Neural cell (in vitro differentiated cells): ENCODE results near the gene PKN1.
"Not testable (repeated sequence)": the region's sequence is repeated elsewhere in the genome, so short reads cannot be mapped to it uniquely, and the experiment has no call there.

Source experiments
- EP300 ChIP-seq: fragments of 450-650 bp; conservative IDR thresholded peaks from 2 replicates; pipeline ENCODE4 v1.6.1; 2014; ENCODE audit warnings: antibody characterized with exemption, mild to moderate bottlenecking, moderate library complexity; ENCODE audit not compliant: poor library complexity, severe bottlenecking
- EZH2 ChIP-seq: fragments of 200-600, 300-800 bp; shearing (Covaris generic), sonication (generic); IDR thresholded peaks from 2 replicates; pipeline ENCODE4 v1.6.1; 2014; ENCODE audit warnings: antibody characterized with exemption, low read length, borderline replicate concordance, mild to moderate bottlenecking; ENCODE audit not compliant: insufficient read depth, poor library complexity, severe bottlenecking
- MXI1 ChIP-seq: fragments of 450-650 bp; conservative IDR thresholded peaks from 2 replicates; pipeline ENCODE4 v1.6.1; 2014; ENCODE audit warnings: antibody characterized with exemption, mild to moderate bottlenecking; ENCODE audit not compliant: poor library complexity, severe bottlenecking
- POLR2AphosphoS5 ChIP-seq: IDR thresholded peaks from 2 replicates; pipeline ENCODE4 v1.6.1; 2012
- RAD21 ChIP-seq: fragments of 450-650 bp; conservative IDR thresholded peaks from 2 replicates; pipeline ENCODE4 v1.6.1; 2014; ENCODE audit warnings: antibody characterized with exemption, mild to moderate bottlenecking, moderate library complexity
- SMC3 ChIP-seq: fragments of 450-650 bp; conservative IDR thresholded peaks from 2 replicates; pipeline ENCODE4 v1.6.1; 2014; ENCODE audit warnings: antibody characterized with exemption, mild to moderate bottlenecking, moderate library complexity; ENCODE audit not compliant: poor library complexity
- TF ChIP-seq, protein P1 (sequence below): fragments of 450-650 bp; IDR thresholded peaks from 2 replicates; pipeline ENCODE4 v1.5.1; 2014; ENCODE audit warnings: antibody characterized with exemption, mild to moderate bottlenecking, moderate library complexity; ENCODE audit not compliant: poor library complexity, severe bottlenecking

DNA sequence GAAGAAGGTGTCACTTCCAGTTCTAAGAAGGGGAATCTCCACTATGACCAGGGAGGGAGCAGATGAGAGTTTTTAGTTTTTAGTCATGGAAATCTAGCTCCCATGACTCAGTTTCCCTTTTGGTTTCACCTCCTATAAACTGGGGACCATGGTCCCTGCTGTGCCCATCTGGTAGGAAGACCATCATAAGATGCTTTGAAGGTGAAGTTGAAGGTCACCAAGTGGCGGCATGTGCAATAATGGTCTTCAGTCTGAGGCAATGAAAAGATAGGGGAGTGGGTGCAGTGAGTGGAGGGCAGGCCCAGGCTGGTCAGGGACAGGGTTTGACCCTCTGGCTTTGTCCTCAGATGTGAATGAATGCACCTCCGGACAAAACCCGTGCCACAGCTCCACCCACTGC lies 36.4 kb upstream of the PKN1 start:
- not testable (repeated sequence) for TF ChIP-seq EP300, MXI1, EZH2, SMC3, POLR2AphosphoS5, RAD21
- TF ChIP-seq, protein P1, sequence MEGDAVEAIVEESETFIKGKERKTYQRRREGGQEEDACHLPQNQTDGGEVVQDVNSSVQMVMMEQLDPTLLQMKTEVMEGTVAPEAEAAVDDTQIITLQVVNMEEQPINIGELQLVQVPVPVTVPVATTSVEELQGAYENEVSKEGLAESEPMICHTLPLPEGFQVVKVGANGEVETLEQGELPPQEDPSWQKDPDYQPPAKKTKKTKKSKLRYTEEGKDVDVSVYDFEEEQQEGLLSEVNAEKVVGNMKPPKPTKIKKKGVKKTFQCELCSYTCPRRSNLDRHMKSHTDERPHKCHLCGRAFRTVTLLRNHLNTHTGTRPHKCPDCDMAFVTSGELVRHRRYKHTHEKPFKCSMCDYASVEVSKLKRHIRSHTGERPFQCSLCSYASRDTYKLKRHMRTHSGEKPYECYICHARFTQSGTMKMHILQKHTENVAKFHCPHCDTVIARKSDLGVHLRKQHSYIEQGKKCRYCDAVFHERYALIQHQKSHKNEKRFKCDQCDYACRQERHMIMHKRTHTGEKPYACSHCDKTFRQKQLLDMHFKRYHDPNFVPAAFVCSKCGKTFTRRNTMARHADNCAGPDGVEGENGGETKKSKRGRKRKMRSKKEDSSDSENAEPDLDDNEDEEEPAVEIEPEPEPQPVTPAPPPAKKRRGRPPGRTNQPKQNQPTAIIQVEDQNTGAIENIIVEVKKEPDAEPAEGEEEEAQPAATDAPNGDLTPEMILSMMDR = not testable (repeated sequence)
